Measurements from ENCODE around the gene PERM1. TPM values are rescaled to one million over a fixed set of nuclear protein-coding genes. Genes with fewer than 3 reads are reported as not detected.

The PERM1 gene
- total and polyA plus RNA-seq, 2 experiments from 2014 or later = 0.45 TPM; not detected in 1

GRCh38 chr1:931380-932172, 50.3 kb downstream of the PERM1 start:
- WGBS, 2 experiments (ENCODE audit: low coverage in 1 of 2, low lambda C conversion rate in 2 of 2, missing lambda C conversion rate in 2 of 2) = 65 to 69% methylated on average over 15 of the region's 15 CpGs
- Histone ChIP-seq H3F3A (ENCODE audit: insufficient read depth) (no peaks in the 10 kb centered on the region; the same call in 1 of the 2 replicates), H3K9me2 (ENCODE audit: insufficient read depth) (no peaks in the 10 kb centered on the region), H3K27me3 (replicated peaks; ENCODE audit: insufficient read depth) (no peaks in the 10 kb centered on the region), H3K79me2 (ENCODE audit: insufficient read depth) (peaks cover 27% of the 10 kb centered on the region), H3K9me3 (ENCODE audit: low read depth) (no peaks in the 10 kb centered on the region), H3K4me2 (ENCODE audit: unreplicated experiment) (no peak overlapping the region), H2AFZ (no peak overlapping the region), H3K36me3 (ENCODE audit: low read depth) (no peaks in the 10 kb centered on the region), H3K27ac (no peak overlapping the region), H3K4me1 (ENCODE audit: insufficient read depth) (no peaks in the 10 kb centered on the region), H3K9ac (no peak overlapping the region), H3K4me3 (no peak overlapping the region), H4K20me1 (ENCODE audit: insufficient read depth) (no peaks in the 10 kb centered on the region)
- DNase-seq = no peak
- in situ Hi-C loops (cut with MboI) = no loop called here
- TF ChIP-seq EZH2 (IDR thresholded peaks at IDR 0.05; ENCODE audit: insufficient read depth, poor library complexity, severe bottlenecking) = no peak
- no peak for TF ChIP-seq EZH2phosphoT487 (IDR thresholded peaks at IDR 0.05; ENCODE audit: insufficient read depth, low read depth)

DNA sequence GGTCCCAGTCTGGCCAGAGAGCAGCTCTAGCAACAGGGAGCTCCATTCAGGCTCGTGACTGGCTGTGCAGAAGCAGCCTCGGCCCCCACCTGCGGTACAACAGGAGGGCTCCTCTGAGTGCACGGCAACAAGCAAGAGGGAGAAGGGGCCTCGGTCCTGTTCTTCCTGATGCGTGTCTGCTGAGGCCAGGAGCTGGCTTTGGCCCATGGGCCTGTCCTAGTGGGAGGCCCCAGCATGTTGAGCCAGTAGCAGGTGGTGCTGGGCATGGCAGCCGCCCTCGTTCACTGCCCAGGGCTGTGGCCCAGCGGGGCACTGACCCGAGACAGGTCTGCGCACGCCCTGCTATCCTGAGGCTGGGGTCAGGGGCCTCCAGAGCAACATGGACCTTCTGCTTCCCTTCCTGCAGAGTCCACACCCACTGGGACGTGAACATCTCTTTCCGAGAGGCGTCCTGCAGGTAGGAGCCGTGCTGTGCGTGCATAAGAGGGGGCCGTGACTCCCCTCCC, 51.2 kb downstream of the PERM1 start:
- no peaks in the 10 kb centered on the region; the same call in 1 of the 2 replicates for H3F3A ChIP-seq (ENCODE audit: insufficient read depth)
- H3K4me1 ChIP-seq (ENCODE audit: insufficient read depth) = 0 out of 2 replicates have a peak, but pooled peaks cover 6% of the 10 kb centered on the region
- no peaks in the 10 kb centered on the region for H3K36me3 ChIP-seq (ENCODE audit: low read depth)
- H3K9me2 ChIP-seq (ENCODE audit: insufficient read depth) = no peaks in the 10 kb centered on the region
- H4K20me1 ChIP-seq (ENCODE audit: insufficient read depth) = no peaks in the 10 kb centered on the region
- DNase-seq = no peak
- peaks cover 35% of the 10 kb centered on the region for H3K79me2 ChIP-seq (ENCODE audit: insufficient read depth)
- WGBS, 2 experiments (ENCODE audit: low coverage in 1 of 2, low lambda C conversion rate in 2 of 2, missing lambda C conversion rate in 2 of 2) = 78 to 82% methylated on average over 15 to 18 of the region's 18 CpGs
- no peak overlapping the region for H2AFZ ChIP-seq
- H3K27me3 ChIP-seq (replicated peaks; ENCODE audit: insufficient read depth) = no peaks in the 10 kb centered on the region
- H3K9ac ChIP-seq = no peak overlapping the region
- no peak overlapping the region for H3K27ac ChIP-seq
- no peaks in the 10 kb centered on the region for H3K9me3 ChIP-seq (ENCODE audit: low read depth)
- in situ Hi-C loops (cut with MboI) = no loop called here
- H3K4me2 ChIP-seq (ENCODE audit: unreplicated experiment) = no peak overlapping the region
- no peak overlapping the region for H3K4me3 ChIP-seq
- TF ChIP-seq EZH2 (IDR thresholded peaks at IDR 0.05; ENCODE audit: insufficient read depth, poor library complexity, severe bottlenecking) (no peak), EZH2phosphoT487 (IDR thresholded peaks at IDR 0.05; ENCODE audit: insufficient read depth, low read depth) (no peak)

DNA sequence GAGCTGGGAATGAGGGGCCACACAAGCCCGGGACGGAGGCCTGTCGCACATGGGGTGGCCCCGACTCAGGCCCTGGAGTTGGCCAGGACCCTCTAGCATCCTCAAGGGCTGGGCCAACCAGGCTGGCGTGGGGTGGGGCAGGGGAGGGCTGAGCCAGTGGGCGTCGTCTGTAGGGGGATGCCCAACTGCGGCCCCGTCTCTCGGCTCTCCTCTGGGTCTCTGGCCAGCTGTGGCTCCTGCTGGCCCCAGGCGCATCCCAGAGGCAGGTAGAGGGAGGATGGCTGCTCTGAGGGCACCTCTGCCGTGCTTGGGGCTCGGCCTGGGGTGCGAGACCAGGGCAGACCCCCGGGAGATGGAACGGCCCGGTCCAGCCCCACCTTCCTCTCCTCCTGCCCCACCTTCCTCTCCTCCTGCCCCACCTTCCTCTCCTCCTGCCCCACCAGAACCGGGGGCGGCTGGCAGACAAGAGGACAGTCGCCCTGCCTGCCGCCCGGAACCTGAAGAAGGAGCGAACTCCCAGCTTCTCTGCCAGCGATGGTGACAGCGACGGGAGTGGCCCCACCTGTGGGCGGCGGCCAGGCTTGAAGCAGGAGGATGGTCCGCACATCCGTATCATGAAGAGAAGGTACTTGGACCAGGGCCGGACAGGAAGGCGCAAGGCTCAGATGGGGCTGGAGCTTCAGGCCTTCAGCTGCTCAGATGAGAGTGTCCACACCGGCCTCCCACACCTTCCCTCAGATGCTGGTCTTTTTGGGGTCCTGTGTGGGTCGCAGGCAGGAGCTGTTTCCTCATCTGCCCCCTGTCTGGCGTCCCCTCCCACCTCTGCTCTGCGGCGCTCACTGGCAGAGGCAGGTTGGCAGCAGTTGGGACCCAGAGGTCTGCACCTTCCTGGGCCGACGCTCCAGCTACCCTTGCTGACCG, 51.9 kb downstream of the PERM1 start:
- Histone ChIP-seq H3F3A (ENCODE audit: insufficient read depth) (no peaks in the 10 kb centered on the region; the same call in 1 of the 2 replicates), H3K9ac (no peak overlapping the region), H2AFZ (no peak overlapping the region), H3K9me2 (ENCODE audit: insufficient read depth) (no peaks in the 10 kb centered on the region), H3K27ac (no peak overlapping the region), H3K9me3 (ENCODE audit: low read depth) (no peaks in the 10 kb centered on the region), H3K36me3 (ENCODE audit: low read depth) (no peaks in the 10 kb centered on the region), H3K27me3 (replicated peaks; ENCODE audit: insufficient read depth) (no peaks in the 10 kb centered on the region), H3K4me3 (no peak overlapping the region), H4K20me1 (ENCODE audit: insufficient read depth) (no peaks in the 10 kb centered on the region), H3K4me1 (ENCODE audit: insufficient read depth) (0 out of 2 replicates have a peak, but pooled peaks cover 6% of the 10 kb centered on the region), H3K4me2 (ENCODE audit: unreplicated experiment) (no peak overlapping the region), H3K79me2 (ENCODE audit: insufficient read depth) (peaks cover 39% of the 10 kb centered on the region)
- in situ Hi-C loops (cut with MboI) = no loop called here
- 93 to 95% methylated on average over 29 to 40 of the region's 40 CpGs for WGBS, 2 experiments (ENCODE audit: low coverage in 1 of 2, low lambda C conversion rate in 2 of 2, missing lambda C conversion rate in 2 of 2)
- TF ChIP-seq EZH2 (IDR thresholded peaks at IDR 0.05; ENCODE audit: insufficient read depth, poor library complexity, severe bottlenecking) = no peak
- no peak for DNase-seq

Measured in GM23248 (cell line).